ENCODE data around the gene HMGB1.
"Not testable (repeated sequence)": the region's sequence is repeated elsewhere in the genome, so short reads cannot be mapped to it uniquely, and the experiment has no call there.

The HMGB1 gene

GRCh38 chr13:30466358-30466714 is 600 bp upstream of the HMGB1 start:
- DNase-seq (ENCODE audit: low read depth, low spot score), result no peak

- no peak for DNase-seq (ENCODE audit: low read depth, low spot score)
Measured at GRCh38 chr13:30465343-30465592, 468 bp downstream of the HMGB1 start.

GRCh38 chr13:30464496-30465342 is 1.0 kb downstream of the HMGB1 start:
- no peak for DNase-seq (ENCODE audit: low read depth, low spot score)

GRCh38 chr13:30463787-30464495 is 1.8 kb downstream of the HMGB1 start:
- no peak for DNase-seq (ENCODE audit: low read depth, low spot score)

GRCh38 chr13:30461279-30462066 is 4.3 kb downstream of the HMGB1 start:
- not testable (repeated sequence) for DNase-seq (ENCODE audit: low read depth, low spot score)

- DNase-seq (ENCODE audit: low read depth, low spot score), result no peak
Measured at GRCh38 chr13:30457306-30457891, 8.3 kb downstream of the HMGB1 start.

- DNase-seq (ENCODE audit: low read depth, low spot score), result no peak
Measured at GRCh38 chr13:30456290-30456689, 9.4 kb downstream of the HMGB1 start.

- no peak for DNase-seq (ENCODE audit: low read depth, low spot score)
Measured at GRCh38 chr13:30454991-30455390, 10.7 kb downstream of the HMGB1 start.

GRCh38 chr13:30453727-30454126 is 12.0 kb downstream of the HMGB1 start:
- DNase-seq (ENCODE audit: low read depth, low spot score), result no peak

- DNase-seq (ENCODE audit: low read depth, low spot score), result not testable (repeated sequence)
Measured at GRCh38 chr13:30451476-30451875, 14.3 kb downstream of the HMGB1 start.

GRCh38 chr13:30450066-30450465 is 15.7 kb downstream of the HMGB1 start:
- no peak for DNase-seq (ENCODE audit: low read depth, low spot score)

- DNase-seq (ENCODE audit: low read depth, low spot score), result no peak
Measured at GRCh38 chr13:30448441-30448840, 17.3 kb downstream of the HMGB1 start.

GRCh38 chr13:30446126-30446500 is 19.6 kb downstream of the HMGB1 start:
- DNase-seq (ENCODE audit: low read depth, low spot score), result no peak

GRCh38 chr13:30443957-30444404 is 21.8 kb downstream of the HMGB1 start:
- no peak for DNase-seq (ENCODE audit: low read depth, low spot score)

GRCh38 chr13:30443491-30443890 is 22.2 kb downstream of the HMGB1 start:
- DNase-seq (ENCODE audit: low read depth, low spot score), result not testable (repeated sequence)

GRCh38 chr13:30442926-30443325 is 22.8 kb downstream of the HMGB1 start:
- no peak for DNase-seq (ENCODE audit: low read depth, low spot score)

- DNase-seq (ENCODE audit: low read depth, low spot score), result no peak
Measured at GRCh38 chr13:30440910-30441703, 24.6 kb downstream of the HMGB1 start.

GRCh38 chr13:30438286-30438685 is 27.4 kb downstream of the HMGB1 start:
- DNase-seq (ENCODE audit: low read depth, low spot score), result no peak

GRCh38 chr13:30437177-30437576 is 28.6 kb downstream of the HMGB1 start:
- no peak for DNase-seq (ENCODE audit: low read depth, low spot score)

GRCh38 chr13:30435911-30436451 is 29.8 kb downstream of the HMGB1 start:
- DNase-seq (ENCODE audit: low read depth, low spot score), result no peak

Measured in iPS DF 19.7 (cell line).